Raji (cell line): Measurements from ENCODE around the gene MARCKSL1.
A peak's percentile ranks its signal among the peaks of the same experiment; 100 is the strongest.

Experiments
- POLR2A ChIP-seq: IDR thresholded peaks from 2 replicates; pipeline ENCODE4 v1.6.1; 2011; ENCODE audit warnings: low read depth, low read length, control low read depth; ENCODE audit not compliant: insufficient read depth

The MARCKSL1 gene

DNA sequence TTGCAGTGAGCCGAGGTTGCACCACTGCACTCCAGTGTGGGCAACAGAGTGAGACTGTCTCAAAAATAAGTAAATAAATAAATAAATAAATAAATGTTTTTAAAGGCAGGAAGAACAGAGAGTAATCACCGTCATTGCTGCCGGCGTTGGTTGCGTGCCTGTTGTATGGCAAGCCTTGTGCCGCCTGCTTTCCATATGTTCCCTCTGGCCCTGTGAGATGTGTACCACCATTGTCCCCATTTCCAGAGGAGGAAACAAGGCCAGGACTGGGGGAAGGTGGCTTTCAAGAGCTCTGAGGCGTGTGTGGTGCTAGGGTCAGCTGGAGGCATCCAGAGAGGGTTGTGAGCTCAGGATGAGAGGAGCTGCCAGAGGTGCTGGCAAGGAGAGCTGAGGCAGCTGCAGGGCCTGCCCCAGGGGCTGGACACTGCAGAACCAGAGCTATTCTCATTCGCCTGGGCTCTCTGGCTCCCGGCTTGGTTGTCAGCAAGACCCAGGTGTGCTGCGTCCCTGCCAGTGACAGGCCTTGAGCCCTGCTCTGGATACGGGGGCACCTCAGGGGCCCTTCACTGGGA is 5.2 kb upstream of the MARCKSL1 start:
- TF ChIP-seq POLR2A, result no peak

DNA sequence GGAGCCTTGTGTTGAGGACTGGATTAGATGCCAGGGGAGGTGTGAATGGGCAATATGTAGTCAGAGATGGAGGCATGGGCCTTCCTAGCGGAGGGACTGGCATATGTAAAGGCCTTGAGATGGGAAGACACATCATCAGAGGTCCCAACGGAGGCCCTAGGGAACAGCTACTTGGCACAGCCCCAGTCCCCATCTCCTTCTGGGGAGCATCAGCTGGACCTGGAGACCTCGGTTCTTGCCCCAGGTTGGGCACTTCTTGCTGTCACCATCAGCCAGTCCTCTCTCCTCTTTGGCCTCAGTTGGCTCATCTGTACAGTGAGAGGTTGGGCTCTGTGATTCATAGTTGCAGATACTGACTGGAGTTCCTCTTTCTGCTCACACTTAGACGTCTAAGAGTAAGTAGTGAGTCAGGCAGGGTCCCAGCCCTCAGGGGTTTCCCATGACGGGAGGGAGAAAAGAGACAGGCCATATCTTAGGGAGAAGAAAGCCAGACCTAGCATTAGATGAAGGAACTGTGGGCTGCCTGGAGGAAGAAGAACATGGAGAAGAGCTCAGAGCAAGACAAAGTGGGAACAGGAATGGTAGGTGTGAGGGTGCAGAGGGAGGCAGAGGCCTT is 3.4 kb upstream of the MARCKSL1 start:
- TF ChIP-seq POLR2A, result 0 out of 2 replicates have a peak, but pooled peaks have one; percentile 19

DNA sequence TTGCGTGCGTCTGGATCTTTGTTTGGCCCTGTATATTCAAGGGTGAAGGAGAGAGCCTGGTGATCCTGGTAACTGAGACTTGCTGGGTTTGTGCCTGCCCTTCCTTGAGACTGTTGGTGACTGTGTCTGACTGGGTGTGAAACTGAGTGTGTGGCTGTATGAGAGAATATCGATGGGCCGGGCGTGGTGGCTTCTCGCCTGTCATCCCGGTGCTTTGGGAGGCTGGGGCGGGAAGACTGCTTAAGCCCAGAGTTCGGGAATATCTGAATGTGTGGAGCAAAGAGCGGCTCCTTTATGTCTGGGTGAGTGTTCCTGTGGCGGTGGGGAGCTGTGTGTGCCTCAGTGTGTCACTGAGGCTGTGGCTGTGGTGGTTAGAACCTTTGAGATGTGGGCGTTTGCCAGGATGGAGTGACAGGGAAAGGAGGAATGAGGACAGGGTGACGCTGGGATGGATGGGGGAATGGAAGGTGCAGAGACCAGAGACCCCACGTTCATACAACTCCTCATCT is 2.7 kb upstream of the MARCKSL1 start:
- no peak for TF ChIP-seq POLR2A

DNA sequence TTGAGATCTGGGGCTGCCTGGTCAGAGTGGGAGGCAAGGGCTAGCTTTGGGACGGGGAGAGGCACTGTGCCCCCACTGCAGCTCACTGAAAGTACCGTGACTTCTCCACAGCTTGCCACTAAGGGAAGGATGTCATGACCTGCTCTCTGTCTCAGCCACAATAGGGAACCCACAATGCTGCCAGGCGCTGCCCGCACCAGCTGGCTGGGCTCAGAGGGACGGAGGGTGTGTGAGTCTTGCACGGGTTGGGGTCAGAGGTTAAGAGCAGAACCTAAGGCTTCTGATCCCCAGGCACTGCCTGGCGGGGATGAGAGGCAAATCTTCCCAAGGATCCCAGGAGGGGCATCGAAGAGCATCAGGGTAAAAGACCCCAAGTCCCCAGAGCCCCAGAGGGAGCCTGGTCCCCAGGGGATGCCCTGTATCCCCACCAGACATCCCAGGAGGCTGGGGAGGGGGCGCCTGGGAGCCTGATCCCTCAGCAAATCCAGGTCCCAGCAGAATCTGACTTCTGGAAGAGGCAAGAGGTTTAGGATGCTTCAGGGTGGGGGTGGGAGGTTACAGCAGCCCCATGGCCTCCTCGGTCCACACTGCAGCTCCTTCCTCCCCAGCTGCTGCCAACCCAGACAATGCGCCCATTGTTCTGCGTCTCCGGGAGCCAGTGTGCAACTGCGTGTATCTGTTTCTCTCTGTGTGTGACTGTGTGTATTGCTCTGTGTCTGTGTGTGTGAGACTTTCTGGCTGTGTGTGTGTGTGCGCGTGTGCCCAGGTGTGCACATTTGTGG is 2.0 kb upstream of the MARCKSL1 start:
- TF ChIP-seq POLR2A, result no peak

DNA sequence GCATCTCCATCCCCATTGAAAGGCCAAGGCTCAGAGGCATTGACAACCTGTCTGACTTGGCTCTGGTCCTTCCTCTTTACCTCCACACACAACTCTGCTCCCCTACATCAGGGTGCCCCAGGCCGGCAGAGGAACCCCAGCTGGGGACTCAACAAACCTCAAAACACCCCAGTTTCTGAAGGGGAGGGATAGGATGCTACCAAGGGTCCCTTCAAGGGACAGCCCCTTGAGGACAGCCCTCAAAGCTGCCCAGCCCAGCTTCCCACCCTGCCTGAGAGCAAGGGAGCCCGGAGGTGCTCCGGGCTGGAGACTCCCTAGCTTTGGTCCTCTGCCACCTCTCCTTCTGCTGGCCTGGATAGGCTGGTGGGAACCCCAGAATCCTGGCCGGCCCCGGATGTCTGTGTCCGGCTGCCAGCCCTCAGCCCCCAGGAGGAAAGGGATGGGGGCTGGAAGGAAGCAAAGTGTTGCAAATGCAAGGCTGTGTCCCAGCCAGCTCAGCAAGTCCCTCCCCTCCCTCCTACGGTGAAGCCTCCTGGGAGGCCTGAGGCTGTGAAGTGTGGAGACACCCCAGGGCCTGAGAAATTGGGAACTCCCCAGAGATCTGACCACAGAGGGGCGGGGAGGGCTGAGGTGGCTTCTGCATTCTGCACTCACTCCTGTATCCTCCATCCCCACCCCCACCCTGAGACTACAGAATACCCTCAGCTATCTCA is 1.1 kb upstream of the MARCKSL1 start:
- TF ChIP-seq POLR2A, result peak; percentile 55

GRCh38 chr1:32336591-32336932 is 529 bp upstream of the MARCKSL1 start:
- no peak for TF ChIP-seq POLR2A

GRCh38 chr1:32335535-32335789 is 571 bp downstream of the MARCKSL1 start:
- no peak for TF ChIP-seq POLR2A

GRCh38 chr1:32334864-32335534 is 1.0 kb downstream of the MARCKSL1 start:
- TF ChIP-seq POLR2A, result peak; percentile 19; the same call in 1 of the 2 replicates

DNA sequence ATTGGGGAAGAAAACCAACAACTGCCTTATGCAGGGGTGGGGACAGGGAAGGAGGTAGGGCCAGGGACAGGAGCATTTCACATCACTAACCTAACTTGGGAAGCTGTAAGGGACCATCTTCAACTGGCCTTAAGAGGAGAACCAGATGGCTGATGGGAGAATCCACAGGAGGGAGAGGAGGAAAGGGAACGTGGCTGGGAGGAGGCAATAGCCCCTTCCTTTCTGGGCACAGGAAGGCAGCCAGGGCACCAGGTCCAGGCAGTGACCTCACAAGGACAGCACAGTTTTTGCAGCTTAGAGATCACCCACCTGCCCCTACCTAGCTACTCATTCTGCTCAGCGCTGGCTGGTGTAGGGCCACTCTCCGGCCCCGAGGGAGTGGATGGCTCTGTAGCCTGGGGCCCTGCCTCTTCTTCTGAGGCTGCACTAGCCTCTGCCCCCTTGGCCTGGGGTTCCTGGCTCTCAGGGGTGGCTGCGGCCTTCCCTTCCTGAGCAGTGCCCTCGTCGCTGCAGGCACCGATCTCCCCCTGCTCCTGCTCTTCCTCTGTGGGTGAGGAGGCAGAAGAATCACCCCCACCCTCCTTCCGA is 1.7 kb downstream of the MARCKSL1 start:
- TF ChIP-seq POLR2A, result 0 out of 2 replicates have a peak, but pooled peaks have one; percentile 38

GRCh38 chr1:32333251-32333963 is 2.6 kb downstream of the MARCKSL1 start:
- TF ChIP-seq POLR2A, result no peak; the same call in 1 of the 2 replicates

- TF ChIP-seq POLR2A, result peak; percentile 57
These were observed 3.5 kb downstream of the MARCKSL1 start for GRCh38 chr1:32332290-32333079.

GRCh38 chr1:32331549-32331948 is 4.5 kb downstream of the MARCKSL1 start:
- no peak for TF ChIP-seq POLR2A

DNA sequence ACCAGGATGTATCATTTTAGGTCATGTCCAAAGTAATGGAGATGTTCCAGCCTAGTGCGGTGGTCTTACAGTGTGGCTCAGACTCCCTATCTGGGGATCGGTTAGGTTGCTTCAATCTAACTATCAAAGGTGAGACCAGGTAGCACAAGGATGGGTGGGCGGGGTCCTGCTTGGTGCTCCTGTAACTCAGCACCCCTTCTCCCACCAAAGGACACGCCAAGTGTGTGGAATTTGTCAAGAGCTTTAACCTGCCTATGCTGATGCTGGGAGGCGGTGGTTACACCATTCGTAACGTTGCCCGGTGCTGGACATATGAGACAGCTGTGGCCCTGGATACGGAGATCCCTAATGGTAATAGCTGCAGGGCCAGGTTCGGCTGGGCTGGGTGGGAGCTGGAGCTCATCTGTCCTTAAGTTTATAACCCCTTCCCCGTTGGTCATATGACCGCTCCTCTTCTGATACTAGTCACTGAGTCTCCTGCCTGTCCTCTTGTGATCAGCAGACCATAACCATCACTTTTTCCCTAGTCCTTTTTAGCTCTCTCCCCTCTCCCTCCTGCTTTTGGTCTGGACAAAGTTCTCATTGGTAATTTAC is 5.4 kb downstream of the MARCKSL1 start:
- no peak for TF ChIP-seq POLR2A
